ENCODE measurements around the gene SARDH. TPM values are rescaled to one million over a fixed set of nuclear protein-coding genes. Genes with fewer than 3 reads are reported as not detected.

SARDH gene
- polyA plus RNA-seq, 1 donor from 2014 or later = not detected

DNA sequence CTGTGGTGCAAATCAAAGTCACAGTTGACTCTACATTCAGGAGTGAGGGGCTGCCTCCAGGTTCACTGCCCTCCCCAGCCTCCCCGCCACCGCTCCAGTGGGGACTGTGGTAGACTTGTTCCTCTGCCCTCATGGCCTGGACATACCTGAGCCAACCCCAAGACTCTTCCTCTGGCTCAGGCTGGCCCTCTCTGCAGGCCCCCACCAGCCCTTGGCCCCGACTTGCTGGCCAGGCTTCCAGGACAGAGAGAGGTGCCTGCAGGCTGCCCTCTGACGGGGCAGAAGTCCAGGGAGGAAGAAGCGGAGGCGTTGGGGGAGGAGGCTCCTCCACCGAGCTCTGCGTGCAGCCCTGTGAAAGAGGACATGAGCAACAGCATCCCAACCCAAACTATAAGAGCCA, 2.8 kb upstream of the SARDH start:
- H3K9me3 ChIP-seq (ENCODE audit: low read length) = no peaks in the 10 kb centered on the region
- H3K9ac ChIP-seq (ENCODE audit: low read length) = no peak overlapping the region
- H3K36me3 ChIP-seq (ENCODE audit: insufficient read depth, low read length) = no peaks in the 10 kb centered on the region
- no peak for TF ChIP-seq EZH2 (IDR thresholded peaks at IDR 0.05; ENCODE audit: borderline replicate concordance, insufficient read depth, low read length, poor library complexity, severe bottlenecking)
- no peak for TF ChIP-seq EP300 (conservative IDR thresholded peaks at IDR 0.05; ENCODE audit: poor library complexity, severe bottlenecking)
- TF ChIP-seq POLR2AphosphoS5 (IDR thresholded peaks at IDR 0.05) = no peak
- no peak for TF ChIP-seq MXI1 (conservative IDR thresholded peaks at IDR 0.05; ENCODE audit: poor library complexity, severe bottlenecking)
- TF ChIP-seq, protein P1, sequence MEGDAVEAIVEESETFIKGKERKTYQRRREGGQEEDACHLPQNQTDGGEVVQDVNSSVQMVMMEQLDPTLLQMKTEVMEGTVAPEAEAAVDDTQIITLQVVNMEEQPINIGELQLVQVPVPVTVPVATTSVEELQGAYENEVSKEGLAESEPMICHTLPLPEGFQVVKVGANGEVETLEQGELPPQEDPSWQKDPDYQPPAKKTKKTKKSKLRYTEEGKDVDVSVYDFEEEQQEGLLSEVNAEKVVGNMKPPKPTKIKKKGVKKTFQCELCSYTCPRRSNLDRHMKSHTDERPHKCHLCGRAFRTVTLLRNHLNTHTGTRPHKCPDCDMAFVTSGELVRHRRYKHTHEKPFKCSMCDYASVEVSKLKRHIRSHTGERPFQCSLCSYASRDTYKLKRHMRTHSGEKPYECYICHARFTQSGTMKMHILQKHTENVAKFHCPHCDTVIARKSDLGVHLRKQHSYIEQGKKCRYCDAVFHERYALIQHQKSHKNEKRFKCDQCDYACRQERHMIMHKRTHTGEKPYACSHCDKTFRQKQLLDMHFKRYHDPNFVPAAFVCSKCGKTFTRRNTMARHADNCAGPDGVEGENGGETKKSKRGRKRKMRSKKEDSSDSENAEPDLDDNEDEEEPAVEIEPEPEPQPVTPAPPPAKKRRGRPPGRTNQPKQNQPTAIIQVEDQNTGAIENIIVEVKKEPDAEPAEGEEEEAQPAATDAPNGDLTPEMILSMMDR (IDR thresholded peaks at IDR 0.05; ENCODE audit: poor library complexity, severe bottlenecking) = no peak
- no peak for TF ChIP-seq SMC3 (conservative IDR thresholded peaks at IDR 0.05; ENCODE audit: poor library complexity)
- TF ChIP-seq, protein P2, sequence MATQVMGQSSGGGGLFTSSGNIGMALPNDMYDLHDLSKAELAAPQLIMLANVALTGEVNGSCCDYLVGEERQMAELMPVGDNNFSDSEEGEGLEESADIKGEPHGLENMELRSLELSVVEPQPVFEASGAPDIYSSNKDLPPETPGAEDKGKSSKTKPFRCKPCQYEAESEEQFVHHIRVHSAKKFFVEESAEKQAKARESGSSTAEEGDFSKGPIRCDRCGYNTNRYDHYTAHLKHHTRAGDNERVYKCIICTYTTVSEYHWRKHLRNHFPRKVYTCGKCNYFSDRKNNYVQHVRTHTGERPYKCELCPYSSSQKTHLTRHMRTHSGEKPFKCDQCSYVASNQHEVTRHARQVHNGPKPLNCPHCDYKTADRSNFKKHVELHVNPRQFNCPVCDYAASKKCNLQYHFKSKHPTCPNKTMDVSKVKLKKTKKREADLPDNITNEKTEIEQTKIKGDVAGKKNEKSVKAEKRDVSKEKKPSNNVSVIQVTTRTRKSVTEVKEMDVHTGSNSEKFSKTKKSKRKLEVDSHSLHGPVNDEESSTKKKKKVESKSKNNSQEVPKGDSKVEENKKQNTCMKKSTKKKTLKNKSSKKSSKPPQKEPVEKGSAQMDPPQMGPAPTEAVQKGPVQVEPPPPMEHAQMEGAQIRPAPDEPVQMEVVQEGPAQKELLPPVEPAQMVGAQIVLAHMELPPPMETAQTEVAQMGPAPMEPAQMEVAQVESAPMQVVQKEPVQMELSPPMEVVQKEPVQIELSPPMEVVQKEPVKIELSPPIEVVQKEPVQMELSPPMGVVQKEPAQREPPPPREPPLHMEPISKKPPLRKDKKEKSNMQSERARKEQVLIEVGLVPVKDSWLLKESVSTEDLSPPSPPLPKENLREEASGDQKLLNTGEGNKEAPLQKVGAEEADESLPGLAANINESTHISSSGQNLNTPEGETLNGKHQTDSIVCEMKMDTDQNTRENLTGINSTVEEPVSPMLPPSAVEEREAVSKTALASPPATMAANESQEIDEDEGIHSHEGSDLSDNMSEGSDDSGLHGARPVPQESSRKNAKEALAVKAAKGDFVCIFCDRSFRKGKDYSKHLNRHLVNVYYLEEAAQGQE (IDR thresholded peaks at IDR 0.05; ENCODE audit: borderline replicate concordance) = no peak
- TF ChIP-seq TAF1 (IDR thresholded peaks at IDR 0.05; ENCODE audit: low read depth) = no peak
- TF ChIP-seq RAD21 (conservative IDR thresholded peaks at IDR 0.05) = no peak
- H4K20me1 ChIP-seq (ENCODE audit: insufficient read depth) = no peaks in the 10 kb centered on the region
- no peak overlapping the region for H3K4me3 ChIP-seq (ENCODE audit: low read length)
- no peak overlapping the region for H2AFZ ChIP-seq (ENCODE audit: low read depth, low read length)
- H3K9me2 ChIP-seq (ENCODE audit: insufficient read depth, low read length) = no peaks in the 10 kb centered on the region
- H3K4me2 ChIP-seq (ENCODE audit: low read length) = no peak overlapping the region
- H3F3A ChIP-seq (ENCODE audit: insufficient read depth, low read length, poor library complexity, severe bottlenecking) = no peaks in the 10 kb centered on the region
- H3K79me2 ChIP-seq (replicated peaks; ENCODE audit: insufficient read depth, low read length) = no peaks in the 10 kb centered on the region
- H3K27ac ChIP-seq (ENCODE audit: low read length) = no peak overlapping the region
- no peaks in the 10 kb centered on the region for H3K27me3 ChIP-seq (ENCODE audit: insufficient read depth, low read depth, low read length)

DNA sequence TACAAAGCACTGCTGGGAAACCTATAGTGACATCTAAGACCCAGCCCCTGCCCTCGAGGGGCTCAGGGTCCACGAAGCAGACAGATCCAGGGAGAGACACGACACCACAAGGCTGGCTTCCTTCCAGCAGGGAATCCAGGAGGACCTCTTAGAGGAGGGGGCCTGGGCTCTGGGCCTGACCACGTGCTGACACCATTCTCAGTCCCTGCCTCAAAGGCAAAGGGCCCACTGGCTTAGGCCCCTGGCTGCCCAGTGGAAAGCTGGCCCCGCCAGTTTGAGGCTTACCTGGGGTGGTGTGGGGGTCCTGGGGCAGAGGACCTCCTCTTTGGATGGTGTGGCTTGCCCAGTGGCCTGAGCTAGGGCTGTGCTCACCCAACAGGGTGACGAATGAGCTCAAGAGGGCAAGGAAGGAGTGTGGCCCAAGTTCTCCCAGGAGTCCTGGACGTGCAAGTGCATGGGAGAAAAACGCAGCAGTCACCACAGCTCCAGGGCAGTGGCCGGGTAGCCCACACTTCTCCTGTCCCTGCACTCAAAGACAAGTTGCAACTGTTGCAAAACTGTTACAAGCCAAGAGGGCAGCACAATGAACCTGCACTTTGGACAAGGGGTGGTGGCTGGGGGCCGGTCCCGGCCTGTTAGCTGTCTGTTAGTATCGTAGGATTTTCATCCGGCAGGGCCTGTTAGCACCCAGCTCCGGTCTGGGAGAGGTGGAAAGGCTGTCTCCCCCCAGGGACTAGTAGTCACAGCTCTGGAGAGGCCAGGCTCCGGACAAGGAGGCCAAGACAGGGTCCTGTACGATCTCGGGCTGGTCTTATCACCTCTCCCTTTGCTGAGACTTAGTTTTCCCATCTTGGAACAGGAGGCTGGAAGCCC, 1.5 kb upstream of the SARDH start:
- H3K36me3 ChIP-seq (ENCODE audit: insufficient read depth, low read length) = no peaks in the 10 kb centered on the region
- H3K9me3 ChIP-seq (ENCODE audit: low read length) = no peaks in the 10 kb centered on the region
- H3F3A ChIP-seq (ENCODE audit: insufficient read depth, low read length, poor library complexity, severe bottlenecking) = no peaks in the 10 kb centered on the region
- no peak overlapping the region for H3K4me3 ChIP-seq (ENCODE audit: low read length)
- H3K9me2 ChIP-seq (ENCODE audit: insufficient read depth, low read length) = no peaks in the 10 kb centered on the region
- no peak overlapping the region for H3K27ac ChIP-seq (ENCODE audit: low read length)
- H2AFZ ChIP-seq (ENCODE audit: low read depth, low read length) = no peak overlapping the region
- H3K4me2 ChIP-seq (ENCODE audit: low read length) = no peak overlapping the region
- TF ChIP-seq TAF1 (IDR thresholded peaks at IDR 0.05; ENCODE audit: low read depth) = no peak
- no peak for TF ChIP-seq EP300 (conservative IDR thresholded peaks at IDR 0.05; ENCODE audit: poor library complexity, severe bottlenecking)
- TF ChIP-seq RAD21 (conservative IDR thresholded peaks at IDR 0.05) = no peak
- TF ChIP-seq, protein P1 (IDR thresholded peaks at IDR 0.05; ENCODE audit: poor library complexity, severe bottlenecking) = no peak
- TF ChIP-seq, protein P2 (IDR thresholded peaks at IDR 0.05; ENCODE audit: borderline replicate concordance) = no peak
- TF ChIP-seq EZH2 (IDR thresholded peaks at IDR 0.05; ENCODE audit: borderline replicate concordance, insufficient read depth, low read length, poor library complexity, severe bottlenecking) = no peak
- TF ChIP-seq MXI1 (conservative IDR thresholded peaks at IDR 0.05; ENCODE audit: poor library complexity, severe bottlenecking) = no peak
- TF ChIP-seq SMC3 (conservative IDR thresholded peaks at IDR 0.05; ENCODE audit: poor library complexity) = no peak
- TF ChIP-seq POLR2AphosphoS5 (IDR thresholded peaks at IDR 0.05) = no peak
- no peaks in the 10 kb centered on the region for H3K27me3 ChIP-seq (ENCODE audit: insufficient read depth, low read depth, low read length)
- H4K20me1 ChIP-seq (ENCODE audit: insufficient read depth) = no peaks in the 10 kb centered on the region
- H3K79me2 ChIP-seq (replicated peaks; ENCODE audit: insufficient read depth, low read length) = no peaks in the 10 kb centered on the region
- no peak overlapping the region for H3K9ac ChIP-seq (ENCODE audit: low read length)

All from neural cell (in vitro differentiated cells).